ENCODE results near the gene APOBEC2. TPM values are rescaled to one million over a fixed set of nuclear protein-coding genes. Genes with fewer than 3 reads are reported as not detected.

Gene APOBEC2
- total RNA-seq, 1 experiment from 2014 or later: not detected

DNA sequence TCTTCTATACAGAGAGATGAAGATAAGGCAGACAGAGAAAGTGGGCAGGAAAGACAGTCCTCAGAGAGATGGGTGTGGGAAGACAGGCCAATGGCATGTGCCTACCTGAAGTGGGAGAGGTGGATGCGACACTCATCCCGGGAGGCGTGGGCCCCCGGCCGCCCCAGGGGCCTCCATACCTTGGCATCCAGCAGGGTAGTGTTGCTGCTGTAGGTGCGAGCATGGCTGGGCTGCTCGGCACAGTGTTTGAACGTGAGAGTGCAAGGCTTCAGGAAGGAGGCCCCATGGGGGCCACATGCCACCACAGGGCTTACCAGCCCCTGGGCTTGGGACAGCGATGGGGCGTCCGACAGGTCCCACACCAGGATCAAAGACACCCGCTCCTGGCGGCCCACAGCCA, 19.2 kb upstream of the APOBEC2 start:
- Histone ChIP-seq H3K4me1 (ENCODE audit: control insufficient read depth in 1 of 2, insufficient read depth in 2 of 2, low read length in 2 of 2) (peaks cover 5 to 15% of the 10 kb centered on the region in 2 experiments; a peak in 3 of 4 replicates), H3K9ac (ENCODE audit: low read length) (no peak overlapping the region), H3K9me2 (ENCODE audit: insufficient read depth) (no peaks in the 10 kb centered on the region), H4K20me1 (ENCODE audit: insufficient read depth) (no peaks in the 10 kb centered on the region), H3K27ac (ENCODE audit: low read depth, low read length) (no peak overlapping the region), H2AFZ (ENCODE audit: low read depth, low read length, poor library complexity, severe bottlenecking) (no peak overlapping the region), H3K79me2 (ENCODE audit: insufficient read depth, low read length) (no peaks in the 10 kb centered on the region), H3K36me3 (ENCODE audit: control insufficient read depth in 1 of 2, insufficient read depth in 2 of 2, low read length in 2 of 2) (no peaks in the 10 kb centered on the region), H3K4me2 (ENCODE audit: low read length) (no peak overlapping the region), H3K9me3 (ENCODE audit: control insufficient read depth in 1 of 2, insufficient read depth in 1 of 2, low read depth in 1 of 2, low read length in 2 of 2) (no peaks in the 10 kb centered on the region), H3K4me3 (replicated peaks in 1 of 2; ENCODE audit: low read depth in 1 of 2, low read length in 2 of 2) (no peak overlapping the region), H3K27me3 (ENCODE audit: insufficient read depth, low read length) (no peaks in the 10 kb centered on the region)
- intact Hi-C loops (cut with micrococcal nuclease): no loop called here
- POLR2A ChIA-PET: no interaction called here
- no peak for DNase-seq (ENCODE audit: low read depth, low spot score)
- TF ChIP-seq TCF7L2 (IDR thresholded peaks at IDR 0.05; ENCODE audit: borderline replicate concordance, extremely low read depth, insufficient read depth, insufficient read length): no peak
- CTCF ChIA-PET: no interaction called here
- ATAC-seq: no peak
- BruUV-seq (replicated peaks): no TSS peak
- RAD21 ChIA-PET (ENCODE audit: low non-redundant PET in 1 of 2, low total read pairs in 2 of 2, uncharacterized antibody in 2 of 2, unreplicated experiment in 2 of 2): no interaction called here

DNA sequence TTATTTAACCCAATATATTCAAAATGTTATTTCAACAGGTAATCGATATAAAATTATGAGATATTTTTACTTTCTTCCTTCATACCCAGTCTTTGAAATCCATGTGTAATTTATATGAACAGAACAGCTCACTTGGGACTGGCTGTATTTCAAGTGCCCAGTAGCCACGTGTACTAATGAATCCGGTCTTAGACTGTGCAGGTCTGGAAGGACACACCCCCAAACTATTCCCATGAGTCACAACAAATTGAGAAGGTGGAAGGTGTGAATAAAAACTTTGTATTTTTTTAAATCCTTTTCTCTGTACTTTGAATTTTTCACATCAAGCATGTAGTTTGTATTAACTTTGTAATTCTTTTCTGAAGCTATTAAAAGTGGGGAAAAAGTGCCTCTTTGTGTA, 16.8 kb upstream of the APOBEC2 start:
- DNase-seq (ENCODE audit: low read depth, low spot score) (peak; percentile 19), ATAC-seq (peak; percentile 37; the same call in 1 of the 2 replicates)
- intact Hi-C loops (cut with micrococcal nuclease): no loop called here
- no TSS peak for BruUV-seq (replicated peaks)
- Histone ChIP-seq H3K4me1 (ENCODE audit: control insufficient read depth in 1 of 2, insufficient read depth in 2 of 2, low read length in 2 of 2) (peaks cover 23 to 39% of the 10 kb centered on the region in 2 experiments; a peak in 3 of 4 replicates), H3K9me2 (ENCODE audit: insufficient read depth) (no peaks in the 10 kb centered on the region), H3K36me3 (ENCODE audit: control insufficient read depth in 1 of 2, insufficient read depth in 2 of 2, low read length in 2 of 2) (no peaks in the 10 kb centered on the region), H3K9ac (ENCODE audit: low read length) (no peak overlapping the region), H3K79me2 (ENCODE audit: insufficient read depth, low read length) (no peaks in the 10 kb centered on the region), H3K27me3 (ENCODE audit: insufficient read depth, low read length) (no peaks in the 10 kb centered on the region), H3K4me2 (ENCODE audit: low read length) (no peak overlapping the region), H4K20me1 (ENCODE audit: insufficient read depth) (no peaks in the 10 kb centered on the region), H3K27ac (ENCODE audit: low read depth, low read length) (no peak overlapping the region), H3K9me3 (ENCODE audit: control insufficient read depth in 1 of 2, insufficient read depth in 1 of 2, low read depth in 1 of 2, low read length in 2 of 2) (no peaks in the 10 kb centered on the region), H3K4me3 (replicated peaks in 1 of 2; ENCODE audit: low read depth in 1 of 2, low read length in 2 of 2) (no peak overlapping the region), H2AFZ (ENCODE audit: low read depth, low read length, poor library complexity, severe bottlenecking) (no peak overlapping the region)
- RAD21 ChIA-PET (ENCODE audit: low non-redundant PET in 1 of 2, low total read pairs in 2 of 2, uncharacterized antibody in 2 of 2, unreplicated experiment in 2 of 2): no interaction called here
- TF ChIP-seq SIN3A (IDR thresholded peaks at IDR 0.05; ENCODE audit: low read depth) (0 out of 2 replicates have a peak, but pooled peaks have one; percentile 13), EGR1 (IDR thresholded peaks at IDR 0.05; ENCODE audit: low read depth) (no peak), MAX (IDR thresholded peaks at IDR 0.05) (peak; percentile 87)
- CTCF ChIA-PET: interaction anchor here (0.8 to 1.7 kb wide), 5 partner anchors 8 to 36 kb away, joined by 3 to 16 read pairs (median 3); partner anchors contain the start of genes NFYA and OARD1
- POLR2A ChIA-PET: interaction anchor here (1.1 kb wide), 1 partner anchor 8 kb away, joined by 5 read pairs; no protein-coding TSS in a partner anchor
